ENCODE data around the gene RPS5.
"Not testable (repeated sequence)": the region's sequence is repeated elsewhere in the genome, so short reads cannot be mapped to it uniquely, and the experiment has no call there.

The RPS5 gene

GRCh38 chr19:58385891-58386575 lies 1.0 kb upstream of the RPS5 start:
- no peak for DNase-seq

DNA sequence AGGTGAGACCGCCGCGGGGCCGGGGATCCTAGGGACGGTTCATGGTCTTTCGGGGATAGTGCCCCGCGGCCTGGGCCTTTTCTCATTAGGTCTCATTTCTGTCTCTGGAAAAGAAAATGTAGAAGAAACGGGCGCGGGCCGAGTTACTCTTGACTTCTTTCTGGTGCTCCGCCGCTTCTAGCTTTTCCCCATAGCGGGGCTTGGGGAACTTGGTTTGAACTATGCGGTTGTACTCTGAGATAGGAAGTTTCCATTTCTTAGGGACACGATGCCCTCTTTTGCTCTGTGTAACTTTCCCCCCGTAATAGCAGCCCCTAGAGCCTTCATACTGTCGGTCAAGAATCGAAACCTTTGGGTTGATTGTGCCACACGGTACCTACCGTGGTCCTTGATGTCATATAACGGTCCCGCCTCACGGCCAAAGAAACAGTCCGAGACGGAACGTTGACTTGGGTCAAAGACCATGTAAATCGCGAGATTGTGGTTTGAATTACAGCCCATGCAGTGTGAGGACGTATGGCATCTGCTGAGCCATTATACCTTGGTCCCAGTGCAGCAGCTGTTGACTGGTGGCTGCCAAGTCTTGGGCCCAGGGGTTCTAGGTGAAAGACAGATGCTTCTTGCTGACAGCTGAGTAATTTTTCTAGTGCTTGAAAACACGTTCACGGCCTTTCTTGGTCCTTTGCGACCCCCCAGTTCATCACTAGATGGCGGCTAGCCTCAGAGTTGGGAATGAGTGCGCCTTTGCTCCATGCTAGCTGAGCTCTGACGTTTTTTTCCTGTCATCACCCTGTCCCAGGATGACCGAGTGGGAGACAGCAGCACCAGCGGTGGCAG lies 487 bp downstream of the RPS5 start:
- no peak for DNase-seq

DNA sequence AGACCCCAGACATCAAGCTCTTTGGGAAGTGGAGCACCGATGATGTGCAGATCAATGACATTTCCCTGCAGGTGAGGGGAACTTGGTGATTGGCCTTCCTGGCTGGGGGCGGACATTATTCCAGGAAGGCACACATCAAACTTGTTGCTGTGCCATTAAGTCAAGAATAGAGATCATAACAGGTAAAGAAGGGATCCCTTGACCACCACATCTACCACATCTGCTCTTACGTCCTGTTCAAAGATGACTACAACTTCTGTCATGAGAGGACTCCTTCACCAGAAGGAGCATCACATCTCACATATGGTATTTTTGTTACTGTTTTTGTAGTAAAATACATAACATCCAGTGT lies 1.1 kb downstream of the RPS5 start:
- DNase-seq = no peak

- DNase-seq = no peak
Measured at GRCh38 chr19:58392945-58393724, 6.1 kb downstream of the RPS5 start.

DNA sequence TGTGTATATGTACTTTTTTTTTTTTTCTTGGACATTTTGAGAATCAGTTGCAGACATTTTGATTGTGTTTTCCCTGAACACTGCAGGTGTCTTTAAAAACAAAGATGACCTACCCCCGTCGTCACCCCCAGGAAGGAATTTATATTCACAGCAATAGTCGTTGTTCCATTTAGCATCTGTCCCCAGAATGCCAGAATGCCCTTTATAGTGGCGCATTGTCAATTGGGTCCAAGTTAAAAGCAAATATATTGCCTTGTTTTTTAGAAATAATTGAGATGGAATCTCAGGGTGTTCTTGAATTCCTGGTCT lies 6.6 kb downstream of the RPS5 start:
- DNase-seq = no peak

DNA sequence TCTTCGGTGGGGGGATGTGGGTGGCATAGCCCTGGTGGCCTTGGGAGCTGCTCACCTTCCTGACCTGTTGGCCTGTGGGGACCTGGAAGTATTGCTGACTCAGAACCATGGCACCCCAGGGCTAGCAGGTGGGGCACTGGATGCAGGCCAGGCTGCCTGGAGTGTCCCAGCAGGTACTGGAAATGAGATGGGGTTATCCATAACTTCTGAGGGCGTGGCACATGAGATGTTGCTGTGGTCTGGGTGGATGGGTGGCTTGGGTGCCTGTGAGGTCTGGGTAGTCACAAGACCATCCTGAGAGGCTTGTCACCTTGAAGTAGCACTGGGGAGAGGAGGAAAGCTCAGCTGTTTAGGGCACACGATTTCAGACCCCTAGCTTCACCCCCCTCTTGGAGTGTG lies 7.8 kb downstream of the RPS5 start:
- DNase-seq = no peak

DNA sequence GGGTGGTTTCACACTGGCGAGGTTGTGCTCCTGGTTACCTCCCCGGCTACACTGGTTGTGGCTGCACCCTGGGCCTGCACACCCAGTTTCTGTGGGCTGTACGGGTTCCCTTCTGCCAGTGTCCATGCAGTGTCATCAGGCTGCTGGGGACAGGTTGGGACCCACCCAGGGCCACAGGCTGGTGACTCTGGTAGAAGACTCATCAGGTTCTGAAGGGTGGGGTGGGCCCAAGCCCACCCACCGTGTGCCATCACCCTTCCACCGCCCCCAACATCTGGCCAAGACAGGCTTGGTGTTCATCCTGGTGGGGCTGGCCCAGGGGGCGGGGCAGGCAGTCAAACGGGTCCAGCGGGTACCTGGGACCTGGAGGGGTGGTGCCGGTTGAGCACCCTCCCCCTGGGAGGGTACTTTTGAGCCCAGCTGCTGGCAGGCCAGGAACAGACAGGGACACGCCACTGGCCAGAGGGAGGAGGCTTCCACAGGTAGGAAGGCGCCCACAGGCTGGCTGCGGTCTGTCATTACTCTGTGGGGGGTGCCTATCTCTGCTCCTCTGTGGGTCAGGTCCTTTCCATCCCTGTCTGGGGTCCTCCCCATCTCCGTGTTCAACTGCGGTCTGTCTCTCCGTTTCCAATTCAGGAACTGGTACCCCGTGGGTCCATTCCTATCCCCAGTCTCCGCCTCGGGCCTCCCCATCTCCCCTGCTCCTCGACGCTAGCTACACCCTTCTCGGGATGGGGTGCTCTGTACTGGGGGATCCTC lies 8.3 kb downstream of the RPS5 start, which contains the start of gene RNF225:
TSS of gene RNF225 (plus strand) at position 437 of the 759 bp plus-strand sequence. CDS start 434 bp downstream, outside the sequence.
- no peak for DNase-seq

- DNase-seq = no peak
Measured at GRCh38 chr19:58395979-58396627, 9.0 kb downstream of the RPS5 start.

GRCh38 chr19:58396691-58397532 lies 9.8 kb downstream of the RPS5 start:
- no peak for DNase-seq

DNA sequence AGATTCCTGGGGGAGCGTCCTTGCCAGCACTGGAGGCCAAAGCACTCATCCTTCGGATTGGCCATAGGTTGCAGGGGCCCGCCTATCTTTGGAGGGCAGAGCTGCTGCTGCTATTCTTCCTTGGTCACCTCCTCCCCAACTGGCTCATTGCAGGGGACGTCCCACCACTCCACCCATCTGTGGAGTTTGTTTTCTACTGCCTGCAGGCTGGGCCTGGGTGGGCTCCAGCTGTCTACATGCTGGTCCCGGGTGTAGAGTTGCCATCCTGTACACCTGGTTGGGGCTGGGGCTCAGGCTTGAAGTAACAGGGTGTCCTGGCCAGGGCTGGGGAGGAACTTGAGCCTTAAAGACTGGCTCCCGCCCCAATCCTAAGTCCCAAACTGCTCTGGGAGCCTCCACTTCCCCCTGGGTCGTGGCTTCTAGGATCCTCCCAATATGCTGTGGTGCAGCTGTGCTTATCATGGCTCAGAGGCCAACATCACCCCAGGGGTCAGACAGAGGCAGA lies 10.5 kb downstream of the RPS5 start:
- no peak for DNase-seq

GRCh38 chr19:58398087-58398486 lies 11.0 kb downstream of the RPS5 start:
- DNase-seq = no peak

DNA sequence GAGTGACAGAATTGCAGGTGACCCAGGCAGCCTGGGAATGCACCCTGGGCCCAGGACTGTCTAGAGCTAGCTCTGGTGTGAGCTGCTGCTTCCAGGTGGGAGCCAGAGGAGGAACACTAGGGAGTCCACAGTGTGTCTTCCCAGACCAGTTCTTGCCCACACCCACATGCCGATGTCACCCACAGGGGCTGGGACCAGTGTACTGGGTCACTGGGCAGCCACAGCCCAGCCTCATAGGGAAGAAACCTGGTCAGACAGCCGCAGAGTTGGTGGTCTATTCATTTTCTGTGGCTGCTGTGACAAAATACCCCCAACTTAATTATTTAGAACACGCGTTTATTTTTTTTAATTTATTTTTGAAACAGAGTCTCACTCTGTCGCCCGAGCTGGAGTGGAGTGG lies 11.5 kb downstream of the RPS5 start:
- no peak for DNase-seq

GRCh38 chr19:58399903-58400302 lies 12.8 kb downstream of the RPS5 start:
- no peak for DNase-seq

DNA sequence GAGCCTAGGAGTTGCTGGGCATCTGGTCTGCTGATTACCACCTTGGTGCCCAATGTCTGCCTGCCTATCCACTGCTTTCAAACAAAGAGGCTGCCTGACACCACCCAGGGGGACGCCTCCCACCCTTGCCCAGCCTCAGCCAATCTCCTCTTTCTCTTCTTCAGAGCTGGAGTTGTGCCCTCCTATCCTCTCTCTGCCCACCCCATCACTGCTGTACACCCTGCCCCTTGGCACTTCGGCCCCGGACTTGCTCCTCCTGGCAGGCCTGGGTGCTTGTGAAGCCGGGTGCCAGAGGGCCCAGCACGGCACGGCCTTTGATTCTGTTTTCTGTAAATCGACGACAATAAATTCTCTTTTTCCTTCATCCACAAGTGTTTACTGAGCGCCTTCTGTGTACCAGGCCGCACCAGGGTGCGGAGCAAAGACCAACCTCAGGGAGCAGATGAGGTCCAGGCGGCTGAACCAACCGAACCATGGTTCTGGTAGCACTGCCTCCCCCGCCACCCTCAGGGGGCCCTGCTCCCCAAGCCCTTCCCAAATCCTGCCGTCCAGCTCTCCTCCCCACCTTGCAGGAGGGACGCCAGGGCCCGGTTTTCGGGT lies 13.3 kb downstream of the RPS5 start:
- peak in 11 of 14 donors; percentile 20 to 86 (median 48) for DNase-seq

DNA sequence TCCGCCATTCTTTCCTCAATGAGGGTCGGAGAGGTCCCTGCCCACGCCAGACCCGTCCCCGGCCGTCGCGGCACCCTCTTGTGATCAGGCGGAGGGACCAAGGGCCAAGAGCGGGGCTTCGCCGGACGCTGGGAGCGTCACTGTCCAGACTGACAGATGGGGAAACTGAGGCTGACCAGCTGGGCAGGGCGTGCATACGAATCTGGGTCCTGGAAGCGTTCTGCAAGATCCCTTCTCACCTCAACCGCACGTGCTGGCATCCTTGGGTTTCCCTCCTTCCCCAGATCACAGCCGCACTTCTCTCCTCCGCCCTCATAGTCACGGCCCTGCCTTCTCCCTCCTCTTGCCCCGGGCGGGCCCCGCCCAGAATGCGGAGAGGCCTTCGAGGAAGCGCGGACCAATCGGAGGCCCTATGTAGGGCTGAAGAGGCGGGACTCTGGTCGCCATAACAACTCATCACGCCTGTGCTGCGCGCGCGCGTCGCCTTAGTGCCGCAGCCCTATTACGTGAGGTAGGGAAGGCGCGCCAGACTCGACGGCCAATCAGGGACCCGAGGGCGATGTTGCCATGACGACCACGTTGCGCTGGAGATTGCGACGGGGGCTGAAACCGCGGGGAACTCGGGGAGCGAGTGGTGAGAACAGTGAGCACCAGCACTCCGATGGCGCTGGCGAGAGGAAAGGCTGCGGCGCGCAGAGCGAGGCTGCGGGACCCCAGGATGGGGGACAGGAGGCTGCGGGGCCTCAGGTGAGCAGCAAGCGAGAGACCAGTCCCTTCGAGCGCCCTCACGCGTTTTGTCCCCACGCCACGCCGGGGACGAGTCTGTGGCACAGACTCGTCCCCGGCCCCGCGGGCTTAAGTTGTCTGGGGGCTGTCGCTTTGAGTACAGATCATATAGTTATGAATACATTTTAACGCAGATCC lies 14.1 kb downstream of the RPS5 start:
- peak; percentile 81 to 99 (median 96) for DNase-seq

DNA sequence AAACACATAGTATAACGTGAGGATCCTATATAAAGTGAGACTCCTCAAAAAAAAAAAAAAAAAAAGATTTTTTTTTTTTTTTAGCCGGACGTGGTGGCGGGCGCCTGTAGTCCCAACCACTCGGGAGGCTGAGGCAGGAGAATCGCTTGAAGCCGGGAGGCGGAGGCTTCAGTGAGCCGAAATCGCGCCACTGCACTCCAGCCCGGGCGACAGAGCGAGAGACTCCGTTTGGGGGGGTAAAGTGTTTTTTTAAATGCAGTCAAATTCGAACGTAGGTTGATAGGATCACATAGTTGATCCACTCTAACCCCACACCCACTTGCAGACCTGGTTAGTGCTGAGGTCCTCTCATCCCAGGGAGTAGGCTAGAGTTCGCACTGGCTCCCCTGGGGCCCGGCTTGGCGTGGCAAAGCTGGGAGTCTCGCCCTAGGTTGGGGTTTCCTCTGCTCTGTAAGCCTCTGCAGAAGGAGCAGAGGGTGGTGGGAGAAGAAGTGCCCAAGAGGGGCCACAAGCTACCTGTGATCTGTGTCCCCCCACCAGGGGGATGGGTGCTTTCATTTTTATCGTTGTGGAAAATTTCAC lies 14.9 kb downstream of the RPS5 start:
- DNase-seq = no peak

DNA sequence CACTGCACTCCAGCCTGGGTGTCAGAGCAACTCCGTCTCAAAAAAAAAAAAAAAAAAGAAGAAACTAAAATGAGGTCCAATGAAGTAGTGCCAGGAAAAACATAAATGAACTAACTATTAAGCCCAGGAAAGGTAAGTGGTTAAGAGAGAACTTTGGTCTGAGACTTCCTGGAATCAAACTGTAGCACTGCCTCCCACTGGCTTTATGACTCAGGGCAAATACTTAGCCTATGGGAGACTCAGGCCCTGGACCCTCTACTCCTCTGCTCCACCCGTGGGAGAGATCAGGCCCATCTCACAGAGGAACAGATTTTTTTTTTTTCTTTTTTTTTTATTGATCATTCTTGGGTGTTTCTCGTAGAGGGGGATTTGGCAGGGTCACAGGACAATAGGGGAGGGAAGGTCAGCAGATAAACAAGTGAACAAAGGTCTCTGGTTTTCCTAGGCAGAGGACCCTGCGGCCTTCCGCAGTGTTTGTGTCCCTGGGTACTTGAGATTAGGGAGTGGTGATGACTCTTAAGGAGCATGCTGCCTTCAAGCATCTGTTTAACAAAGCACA lies 16.9 kb downstream of the RPS5 start:
- DNase-seq = not testable (repeated sequence)

DNA sequence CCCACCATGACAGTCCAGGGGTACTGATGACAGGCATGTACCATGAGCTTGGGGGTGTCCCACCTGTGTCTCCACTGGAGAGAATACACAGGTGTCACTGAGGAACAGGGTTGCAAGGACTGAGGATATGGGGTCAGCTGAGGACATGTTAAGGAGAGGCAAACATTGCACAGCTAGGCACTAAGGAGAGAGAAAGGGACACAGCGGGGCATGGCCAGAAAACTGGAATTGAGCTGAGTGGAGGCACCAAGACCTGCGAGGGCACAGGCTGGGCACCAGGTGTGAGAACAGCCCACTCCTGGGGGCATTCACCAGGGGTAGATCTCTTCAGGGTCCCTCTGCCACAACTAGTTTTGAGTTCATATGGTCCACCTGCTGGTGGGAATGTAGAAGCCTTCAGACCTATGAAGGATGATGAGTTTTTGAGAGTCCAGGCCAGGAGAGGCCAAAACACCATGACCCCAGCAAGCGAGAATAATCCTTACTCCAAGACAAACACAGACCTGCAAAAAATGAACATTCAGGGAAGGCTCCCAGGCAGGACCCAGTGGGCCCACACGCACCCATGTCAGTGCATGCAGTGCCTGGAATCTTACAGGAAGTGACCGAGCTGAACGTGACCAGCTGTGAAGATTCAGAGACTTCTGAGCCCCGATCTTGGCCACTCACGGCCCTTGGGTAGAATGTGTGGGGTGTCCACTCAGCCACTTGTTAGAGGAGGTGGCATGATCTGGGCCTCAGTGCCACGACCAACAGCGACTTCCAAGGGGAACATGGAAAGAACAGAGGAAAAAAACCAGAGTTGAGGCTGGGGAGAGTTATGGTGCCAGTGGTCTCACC lies 20.0 kb downstream of the RPS5 start:
- no peak for DNase-seq
